DND-41 (cell line): Measurements from ENCODE around the gene CDC42SE2.
"Not testable (repeated sequence)": the region's sequence is repeated elsewhere in the genome, so short reads cannot be mapped to it uniquely, and the experiment has no call there.

Experiments
- EZH2 ChIP-seq: IDR thresholded peaks from 3 replicates; pipeline ENCODE4 v1.6.1; 2012; ENCODE audit warnings: borderline replicate concordance, low read depth, mild to moderate bottlenecking, moderate library complexity, low read length, inconsistent platforms; ENCODE audit not compliant: severe bottlenecking
- TF ChIP-seq, protein P1 (sequence below): IDR thresholded peaks from 2 replicates; pipeline ENCODE4 v1.5.1; 2012; ENCODE audit warnings: borderline replicate concordance, low read length, moderate library complexity, mild to moderate bottlenecking; ENCODE audit not compliant: poor library complexity, severe bottlenecking; ENCODE audit errors: extremely low read depth

DNA sequence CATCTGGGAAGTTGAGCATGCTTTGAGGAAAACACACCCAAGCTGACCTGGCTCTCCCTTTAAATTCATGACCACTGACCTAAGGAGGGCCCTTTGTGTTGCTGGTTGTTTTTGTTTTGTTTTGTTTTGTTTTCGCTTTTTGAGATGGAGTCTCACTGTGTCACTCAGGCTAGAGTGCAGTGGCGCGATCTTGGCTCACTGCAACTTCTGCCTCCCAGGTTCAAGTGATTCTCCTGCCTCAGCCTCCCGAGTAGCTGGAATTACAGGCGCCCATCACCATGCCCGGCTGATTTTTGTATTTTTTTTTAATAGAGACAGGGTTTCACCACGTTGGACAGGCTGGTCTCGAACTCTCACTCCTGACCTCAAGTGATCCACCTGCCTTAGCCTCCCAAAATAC lies 8.0 kb downstream of the CDC42SE2 start:
- TF ChIP-seq, protein P1, sequence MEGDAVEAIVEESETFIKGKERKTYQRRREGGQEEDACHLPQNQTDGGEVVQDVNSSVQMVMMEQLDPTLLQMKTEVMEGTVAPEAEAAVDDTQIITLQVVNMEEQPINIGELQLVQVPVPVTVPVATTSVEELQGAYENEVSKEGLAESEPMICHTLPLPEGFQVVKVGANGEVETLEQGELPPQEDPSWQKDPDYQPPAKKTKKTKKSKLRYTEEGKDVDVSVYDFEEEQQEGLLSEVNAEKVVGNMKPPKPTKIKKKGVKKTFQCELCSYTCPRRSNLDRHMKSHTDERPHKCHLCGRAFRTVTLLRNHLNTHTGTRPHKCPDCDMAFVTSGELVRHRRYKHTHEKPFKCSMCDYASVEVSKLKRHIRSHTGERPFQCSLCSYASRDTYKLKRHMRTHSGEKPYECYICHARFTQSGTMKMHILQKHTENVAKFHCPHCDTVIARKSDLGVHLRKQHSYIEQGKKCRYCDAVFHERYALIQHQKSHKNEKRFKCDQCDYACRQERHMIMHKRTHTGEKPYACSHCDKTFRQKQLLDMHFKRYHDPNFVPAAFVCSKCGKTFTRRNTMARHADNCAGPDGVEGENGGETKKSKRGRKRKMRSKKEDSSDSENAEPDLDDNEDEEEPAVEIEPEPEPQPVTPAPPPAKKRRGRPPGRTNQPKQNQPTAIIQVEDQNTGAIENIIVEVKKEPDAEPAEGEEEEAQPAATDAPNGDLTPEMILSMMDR: not testable (repeated sequence)
- not testable (repeated sequence) for TF ChIP-seq EZH2
